HEK293 (cell line): ENCODE data around the gene GRAMD4.

Source experiments
- CTCF ChIP-seq: fragments of 450-650 bp; formaldehyde crosslinking; IDR thresholded peaks from 2 replicates; pipeline ENCODE4 v1.5.1; 2016; ENCODE audit warnings: missing biosample characterization, missing genetic modification characterization
- MZF1 ChIP-seq: fragments of 450-650 bp; formaldehyde crosslinking; IDR thresholded peaks from 2 replicates; pipeline ENCODE4 v1.5.1; 2017; ENCODE audit warnings: missing biosample characterization, missing genetic modification characterization, borderline replicate concordance
- PATZ1 ChIP-seq: fragments of 450-650 bp; formaldehyde crosslinking; IDR thresholded peaks from 2 replicates; pipeline ENCODE4 v1.5.1; 2016; ENCODE audit warnings: missing biosample characterization, missing genetic modification characterization
- YY1 ChIP-seq: fragments of 450-650 bp; formaldehyde crosslinking; IDR thresholded peaks from 2 replicates; pipeline ENCODE4 v1.5.1; 2018; ENCODE audit warnings: missing biosample characterization, missing genetic modification characterization
- ZBTB17 ChIP-seq: fragments of 450-650 bp; formaldehyde crosslinking; IDR thresholded peaks from 2 replicates; pipeline ENCODE4 v1.5.1; 2016; ENCODE audit warnings: missing biosample characterization, missing genetic modification characterization
- ZFP41 ChIP-seq: fragments of 450-650 bp; formaldehyde crosslinking; IDR thresholded peaks from 2 replicates; pipeline ENCODE4 v1.5.1; 2016; ENCODE audit warnings: missing biosample characterization, missing genetic modification characterization, borderline replicate concordance
- ZNF140 ChIP-seq: fragments of 450-650 bp; formaldehyde crosslinking; IDR thresholded peaks from 2 replicates; pipeline ENCODE4 v1.5.1; 2016; ENCODE audit warnings: missing biosample characterization, missing genetic modification characterization
- ZNF23 ChIP-seq: fragments of 450-650 bp; formaldehyde crosslinking; IDR thresholded peaks from 2 replicates; pipeline ENCODE4 v1.5.1; 2016; ENCODE audit warnings: missing biosample characterization, missing genetic modification characterization, borderline replicate concordance
- ZNF513 ChIP-seq: fragments of 450-650 bp; IDR thresholded peaks from 2 replicates; pipeline ENCODE4 v1.5.1; 2018; ENCODE audit warnings: missing biosample characterization, missing genetic modification characterization
- ZNF843 ChIP-seq: fragments of 450-650 bp; formaldehyde crosslinking; IDR thresholded peaks from 2 replicates; pipeline ENCODE4 v1.5.1; 2016; ENCODE audit warnings: missing biosample characterization, missing genetic modification characterization
- ZSCAN4 ChIP-seq: fragments of 450-650 bp; formaldehyde crosslinking; IDR thresholded peaks from 2 replicates; pipeline ENCODE4 v1.5.1; 2017; ENCODE audit warnings: missing biosample characterization, missing genetic modification characterization

GRCh38 chr22:46575911-46576555 is 44.2 kb upstream of the GRAMD4 start:
- TF ChIP-seq ZNF513 (tag by site-specific recombination) (no peak), CTCF (tag by site-specific recombination) (no peak), ZNF23 (tag by site-specific recombination) (no peak), MZF1 (tag by site-specific recombination) (no peak), ZBTB17 (no peak), PATZ1 (tag by site-specific recombination) (0 out of 2 replicates have a peak, but pooled peaks have one; percentile 14), ZNF843 (tag by site-specific recombination) (no peak), ZNF140 (no peak), ZSCAN4 (tag by site-specific recombination) (no peak), ZFP41 (no peak), YY1 (tag by site-specific recombination) (no peak)
